Measurements from ENCODE around the gene TMEM170B.

DNA sequence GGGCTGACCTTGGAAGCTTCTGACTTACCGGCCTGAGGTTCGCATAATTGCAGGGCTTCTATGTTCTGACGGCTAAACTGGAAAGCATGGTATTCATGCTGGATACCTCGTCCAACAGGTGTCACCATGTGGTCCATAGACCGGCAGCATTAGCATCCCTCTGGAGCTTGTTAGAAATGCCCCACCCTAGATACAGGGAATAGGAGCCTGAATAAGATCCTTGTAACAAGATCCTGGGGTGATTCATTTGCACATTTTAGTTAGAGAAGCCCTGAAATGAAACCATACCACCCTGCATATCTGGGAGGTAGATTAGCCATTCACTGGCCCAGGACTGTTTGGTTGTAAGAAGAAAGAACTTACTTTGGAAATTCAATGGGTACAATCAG is 77.7 kb downstream of the TMEM170B start:
- TF ChIP-seq POLR2AphosphoS5 (IDR thresholded peaks at IDR 0.05) (no peak), EP300 (IDR thresholded peaks at IDR 0.05) (no peak)
- TF ChIP-seq, protein P1, sequence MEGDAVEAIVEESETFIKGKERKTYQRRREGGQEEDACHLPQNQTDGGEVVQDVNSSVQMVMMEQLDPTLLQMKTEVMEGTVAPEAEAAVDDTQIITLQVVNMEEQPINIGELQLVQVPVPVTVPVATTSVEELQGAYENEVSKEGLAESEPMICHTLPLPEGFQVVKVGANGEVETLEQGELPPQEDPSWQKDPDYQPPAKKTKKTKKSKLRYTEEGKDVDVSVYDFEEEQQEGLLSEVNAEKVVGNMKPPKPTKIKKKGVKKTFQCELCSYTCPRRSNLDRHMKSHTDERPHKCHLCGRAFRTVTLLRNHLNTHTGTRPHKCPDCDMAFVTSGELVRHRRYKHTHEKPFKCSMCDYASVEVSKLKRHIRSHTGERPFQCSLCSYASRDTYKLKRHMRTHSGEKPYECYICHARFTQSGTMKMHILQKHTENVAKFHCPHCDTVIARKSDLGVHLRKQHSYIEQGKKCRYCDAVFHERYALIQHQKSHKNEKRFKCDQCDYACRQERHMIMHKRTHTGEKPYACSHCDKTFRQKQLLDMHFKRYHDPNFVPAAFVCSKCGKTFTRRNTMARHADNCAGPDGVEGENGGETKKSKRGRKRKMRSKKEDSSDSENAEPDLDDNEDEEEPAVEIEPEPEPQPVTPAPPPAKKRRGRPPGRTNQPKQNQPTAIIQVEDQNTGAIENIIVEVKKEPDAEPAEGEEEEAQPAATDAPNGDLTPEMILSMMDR (IDR thresholded peaks at IDR 0.05), result no peak
